WTC11 (cell line): ENCODE data around the gene SDHC. TPM values are rescaled to one million over a fixed set of nuclear protein-coding genes. Genes with fewer than 3 reads are reported as not detected.

ENCODE experiments used
- ATAC-seq: fragments of 200-7000 bp; cut with Tn5 transposase; 2 replicates; pipeline ENCODE4 v1.10.0; 2021; ENCODE audit warnings: mild to moderate bottlenecking, moderate library complexity
- CTCF ChIA-PET: fragments of 300-600 bp; sonication (Branson Sonifier 250); formaldehyde crosslinking; loops from one replicate; lab custom pipeline; 2021; ENCODE audit warnings: antibody characterized with exemption; lab: Charles Lee
- POLR2A ChIA-PET: fragments of 350-600 bp; sonication (Branson Sonifier 250); formaldehyde crosslinking; loops from one replicate; lab custom pipeline; 2021; ENCODE audit warnings: antibody characterized with exemption; lab: Charles Lee
- DNase-seq: peaks from one replicate; pipeline ENCODE4 v3.0.0; 2021; ENCODE audit warnings: low spot score
- H3K27ac Mint-ChIP-seq: 2 replicates; pipeline ENCODE4 v1.8.0; 2021; ENCODE audit warnings: mixed read lengths
- H3K27me3 Mint-ChIP-seq: 2 replicates; pipeline ENCODE4 v1.8.0; 2021; ENCODE audit warnings: low read depth, mild to moderate bottlenecking, moderate library complexity, mixed read lengths
- H3K36me3 Mint-ChIP-seq: 2 replicates; pipeline ENCODE4 v1.8.0; 2021; ENCODE audit warnings: mixed read lengths
- H3K4me1 Mint-ChIP-seq: 2 replicates; pipeline ENCODE4 v1.8.0; 2022; ENCODE audit warnings: mixed read lengths
- H3K4me3 Mint-ChIP-seq: 2 replicates; pipeline ENCODE4 v1.8.0; 2021; ENCODE audit warnings: mild to moderate bottlenecking, moderate library complexity, mixed read lengths
- H3K9me3 Mint-ChIP-seq: 2 replicates; pipeline ENCODE4 v1.8.0; 2021; ENCODE audit warnings: mixed read lengths
- CREB1 ChIP-seq: sonication (generic); formaldehyde crosslinking; IDR thresholded peaks from 2 replicates; pipeline ENCODE4 v1.8.0; 2023; ENCODE audit warnings: mild to moderate bottlenecking, missing genetic modification reagents
- NFE2L1 ChIP-seq: sonication (generic); formaldehyde crosslinking; IDR thresholded peaks from 2 replicates; pipeline ENCODE4 v1.8.1; 2023; ENCODE audit warnings: missing genetic modification reagents
- NFYB ChIP-seq: sonication (generic); formaldehyde crosslinking; conservative IDR thresholded peaks from 2 replicates; pipeline ENCODE4 v1.8.0; 2022; ENCODE audit warnings: low read depth, missing genetic modification reagents
- OVOL2 ChIP-seq: fragments of 250-450 bp; sonication (Bioruptor Pico); IDR thresholded peaks from 2 replicates; pipeline ENCODE4 v1.9.0; 2021; ENCODE audit warnings: mild to moderate bottlenecking, borderline replicate concordance
- TEAD4 ChIP-seq: sonication (generic); formaldehyde crosslinking; IDR thresholded peaks from 2 replicates; pipeline ENCODE4 v1.8.0; 2022; ENCODE audit warnings: mild to moderate bottlenecking, missing genetic modification reagents
- ZNF219 ChIP-seq: sonication (generic); formaldehyde crosslinking; IDR thresholded peaks from 2 replicates; pipeline ENCODE4 v1.8.0; 2023; ENCODE audit warnings: missing genetic modification reagents, mild to moderate bottlenecking, borderline replicate concordance
- ZNF232 ChIP-seq: sonication (generic); formaldehyde crosslinking; IDR thresholded peaks from 2 replicates; pipeline ENCODE4 v1.8.0; 2022; ENCODE audit warnings: mild to moderate bottlenecking, missing genetic modification reagents
- ZNF416 ChIP-seq: fragments of 250-450 bp; sonication (Bioruptor Pico); IDR thresholded peaks from 2 replicates; pipeline ENCODE4 v1.9.0; 2021; ENCODE audit warnings: mild to moderate bottlenecking, inconsistent platforms
- ZNF423 ChIP-seq: fragments of 250-450 bp; sonication (Bioruptor Pico); IDR thresholded peaks from 2 replicates; pipeline ENCODE4 v2.1.2; 2022; ENCODE audit warnings: mild to moderate bottlenecking, moderate library complexity
- total RNA-seq: library from RNA; stranded (reverse); gene quantifications from 3 replicates; pipeline ENCODE4 v1.2.3, GENCODE V29; 2021
- TF ChIP-seq, protein P1 (sequence below): fragments of 250-450 bp; sonication (Bioruptor Pico); IDR thresholded peaks from 2 replicates; pipeline ENCODE4 v2.1.2; 2022; ENCODE audit warnings: mild to moderate bottlenecking, moderate library complexity
- TF ChIP-seq, protein P2 (sequence below): sonication (generic); formaldehyde crosslinking; IDR thresholded peaks from 2 replicates; pipeline ENCODE4 v1.8.1; 2023; ENCODE audit warnings: mild to moderate bottlenecking, missing genetic modification reagents, moderate library complexity
- TF ChIP-seq, protein P3 (sequence below): sonication (generic); formaldehyde crosslinking; IDR thresholded peaks from 2 replicates; pipeline ENCODE4 v1.8.0; 2022; ENCODE audit warnings: mild to moderate bottlenecking, missing genetic modification reagents
- TF ChIP-seq, protein P4 (sequence below): sonication (generic); formaldehyde crosslinking; IDR thresholded peaks from 2 replicates; pipeline ENCODE4 v1.8.1; 2022; ENCODE audit warnings: low read depth, mild to moderate bottlenecking, moderate library complexity, missing genetic modification reagents, borderline replicate concordance
- TF ChIP-seq, protein P5 (sequence below): fragments of 250-450 bp; sonication (Bioruptor Pico); IDR thresholded peaks from 2 replicates; pipeline ENCODE4 v1.9.0; 2021; ENCODE audit warnings: mild to moderate bottlenecking, borderline replicate concordance
- TF ChIP-seq, protein P6 (sequence below): fragments of 250-450 bp; sonication (Bioruptor Pico); IDR thresholded peaks from 2 replicates; pipeline ENCODE4 v1.9.0; 2021; ENCODE audit warnings: moderate library complexity, mild to moderate bottlenecking, inconsistent platforms, borderline replicate concordance

SDHC gene
- total RNA-seq, 1 experiment from 2014 or later, result 193 TPM

DNA sequence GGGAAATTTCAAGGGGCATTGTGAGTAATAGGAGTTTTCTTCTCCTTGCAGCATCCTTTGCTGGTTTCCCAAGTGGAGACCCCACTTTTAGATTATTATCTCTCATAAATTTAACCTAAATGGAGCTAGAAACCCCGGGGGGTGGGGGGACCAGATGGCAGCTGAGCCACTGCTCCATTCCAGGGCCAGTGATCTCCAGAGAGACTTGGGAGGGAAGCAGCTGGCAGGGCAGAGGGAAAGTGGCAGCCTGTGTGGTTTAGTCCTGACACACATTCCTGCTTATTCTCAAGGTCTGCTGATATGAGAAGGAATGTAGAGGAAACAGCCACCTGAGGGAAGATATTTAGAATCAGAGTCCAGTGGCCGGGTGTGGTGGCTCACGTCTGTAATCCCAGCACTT, 39.3 kb upstream of the SDHC start:
- H3K4me3 Mint-ChIP-seq, result no peak overlapping the region
- H3K4me1 Mint-ChIP-seq, result no peaks in the 10 kb centered on the region
- DNase-seq, result no peak
- POLR2A ChIA-PET, result no interaction called here
- CTCF ChIA-PET, result interaction anchor here (1.1 kb wide), 1 partner anchor 16 kb away, joined by 7 read pairs; the partner anchor contains the start of gene PCP4L1
- H3K27ac Mint-ChIP-seq, result no peak overlapping the region
- ATAC-seq, result no peak
- H3K9me3 Mint-ChIP-seq, result no peaks in the 10 kb centered on the region
- no peaks in the 10 kb centered on the region for H3K36me3 Mint-ChIP-seq
- peaks cover 9% of the 10 kb centered on the region for H3K27me3 Mint-ChIP-seq
- TF ChIP-seq ZNF423 (CRISPR knock-in tag) (no peak), TEAD4 (no peak), NFYB (no peak), CREB1 (CRISPR knock-in tag) (no peak), ZNF219 (CRISPR knock-in tag) (no peak)
- TF ChIP-seq, protein P1, sequence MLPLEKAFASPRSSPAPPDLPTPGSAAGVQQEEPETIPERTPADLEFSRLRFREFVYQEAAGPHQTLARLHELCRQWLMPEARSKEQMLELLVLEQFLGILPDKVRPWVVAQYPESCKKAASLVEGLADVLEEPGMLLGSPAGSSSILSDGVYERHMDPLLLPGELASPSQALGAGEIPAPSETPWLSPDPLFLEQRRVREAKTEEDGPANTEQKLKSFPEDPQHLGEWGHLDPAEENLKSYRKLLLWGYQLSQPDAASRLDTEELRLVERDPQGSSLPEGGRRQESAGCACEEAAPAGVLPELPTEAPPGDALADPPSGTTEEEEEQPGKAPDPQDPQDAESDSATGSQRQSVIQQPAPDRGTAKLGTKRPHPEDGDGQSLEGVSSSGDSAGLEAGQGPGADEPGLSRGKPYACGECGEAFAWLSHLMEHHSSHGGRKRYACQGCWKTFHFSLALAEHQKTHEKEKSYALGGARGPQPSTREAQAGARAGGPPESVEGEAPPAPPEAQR, result no peak

DNA sequence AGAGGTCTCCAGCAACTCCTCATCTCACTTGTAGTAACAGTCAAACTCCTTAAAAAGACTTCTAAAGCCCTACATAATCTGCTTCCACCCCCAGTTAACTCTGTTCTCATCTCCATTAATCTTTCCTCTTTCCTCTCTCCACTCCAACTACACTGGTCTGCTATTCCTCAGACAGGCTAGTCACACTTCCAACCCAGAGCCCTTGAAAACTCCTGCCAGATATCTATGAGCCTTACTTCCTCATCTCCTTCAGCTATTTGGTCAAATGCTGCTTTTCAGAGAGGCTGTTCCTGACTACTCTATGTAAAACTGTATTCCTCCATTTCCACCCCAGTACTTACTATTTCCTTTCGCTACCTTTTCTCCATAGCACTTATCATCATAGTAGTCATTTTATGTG, 31.2 kb upstream of the SDHC start:
- H3K36me3 Mint-ChIP-seq, result peaks cover 7% of the 10 kb centered on the region
- no peak overlapping the region for H3K4me3 Mint-ChIP-seq
- CTCF ChIA-PET, result interaction anchor here (0.9 kb wide), 1 partner anchor 23 kb away, joined by 3 read pairs; no protein-coding TSS in a partner anchor
- H3K27me3 Mint-ChIP-seq, result peaks cover 14% of the 10 kb centered on the region
- H3K27ac Mint-ChIP-seq, result no peak overlapping the region
- ATAC-seq (no peak), DNase-seq (no peak)
- peaks cover 8% of the 10 kb centered on the region for H3K9me3 Mint-ChIP-seq
- POLR2A ChIA-PET, result no interaction called here
- TF ChIP-seq, protein P2, sequence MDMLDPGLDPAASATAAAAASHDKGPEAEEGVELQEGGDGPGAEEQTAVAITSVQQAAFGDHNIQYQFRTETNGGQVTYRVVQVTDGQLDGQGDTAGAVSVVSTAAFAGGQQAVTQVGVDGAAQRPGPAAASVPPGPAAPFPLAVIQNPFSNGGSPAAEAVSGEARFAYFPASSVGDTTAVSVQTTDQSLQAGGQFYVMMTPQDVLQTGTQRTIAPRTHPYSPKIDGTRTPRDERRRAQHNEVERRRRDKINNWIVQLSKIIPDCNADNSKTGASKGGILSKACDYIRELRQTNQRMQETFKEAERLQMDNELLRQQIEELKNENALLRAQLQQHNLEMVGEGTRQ, result no peak
- no peak for TF ChIP-seq ZNF416 (CRISPR knock-in tag)
- TF ChIP-seq, protein P3, sequence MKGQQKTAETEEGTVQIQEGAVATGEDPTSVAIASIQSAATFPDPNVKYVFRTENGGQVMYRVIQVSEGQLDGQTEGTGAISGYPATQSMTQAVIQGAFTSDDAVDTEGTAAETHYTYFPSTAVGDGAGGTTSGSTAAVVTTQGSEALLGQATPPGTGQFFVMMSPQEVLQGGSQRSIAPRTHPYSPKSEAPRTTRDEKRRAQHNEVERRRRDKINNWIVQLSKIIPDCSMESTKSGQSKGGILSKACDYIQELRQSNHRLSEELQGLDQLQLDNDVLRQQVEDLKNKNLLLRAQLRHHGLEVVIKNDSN (CRISPR knock-in tag), result no peak
- TF ChIP-seq, protein P4, sequence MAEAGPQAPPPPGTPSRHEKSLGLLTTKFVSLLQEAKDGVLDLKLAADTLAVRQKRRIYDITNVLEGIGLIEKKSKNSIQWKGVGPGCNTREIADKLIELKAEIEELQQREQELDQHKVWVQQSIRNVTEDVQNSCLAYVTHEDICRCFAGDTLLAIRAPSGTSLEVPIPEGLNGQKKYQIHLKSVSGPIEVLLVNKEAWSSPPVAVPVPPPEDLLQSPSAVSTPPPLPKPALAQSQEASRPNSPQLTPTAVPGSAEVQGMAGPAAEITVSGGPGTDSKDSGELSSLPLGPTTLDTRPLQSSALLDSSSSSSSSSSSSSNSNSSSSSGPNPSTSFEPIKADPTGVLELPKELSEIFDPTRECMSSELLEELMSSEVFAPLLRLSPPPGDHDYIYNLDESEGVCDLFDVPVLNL (CRISPR knock-in tag), result no peak
- TF ChIP-seq, protein P5, sequence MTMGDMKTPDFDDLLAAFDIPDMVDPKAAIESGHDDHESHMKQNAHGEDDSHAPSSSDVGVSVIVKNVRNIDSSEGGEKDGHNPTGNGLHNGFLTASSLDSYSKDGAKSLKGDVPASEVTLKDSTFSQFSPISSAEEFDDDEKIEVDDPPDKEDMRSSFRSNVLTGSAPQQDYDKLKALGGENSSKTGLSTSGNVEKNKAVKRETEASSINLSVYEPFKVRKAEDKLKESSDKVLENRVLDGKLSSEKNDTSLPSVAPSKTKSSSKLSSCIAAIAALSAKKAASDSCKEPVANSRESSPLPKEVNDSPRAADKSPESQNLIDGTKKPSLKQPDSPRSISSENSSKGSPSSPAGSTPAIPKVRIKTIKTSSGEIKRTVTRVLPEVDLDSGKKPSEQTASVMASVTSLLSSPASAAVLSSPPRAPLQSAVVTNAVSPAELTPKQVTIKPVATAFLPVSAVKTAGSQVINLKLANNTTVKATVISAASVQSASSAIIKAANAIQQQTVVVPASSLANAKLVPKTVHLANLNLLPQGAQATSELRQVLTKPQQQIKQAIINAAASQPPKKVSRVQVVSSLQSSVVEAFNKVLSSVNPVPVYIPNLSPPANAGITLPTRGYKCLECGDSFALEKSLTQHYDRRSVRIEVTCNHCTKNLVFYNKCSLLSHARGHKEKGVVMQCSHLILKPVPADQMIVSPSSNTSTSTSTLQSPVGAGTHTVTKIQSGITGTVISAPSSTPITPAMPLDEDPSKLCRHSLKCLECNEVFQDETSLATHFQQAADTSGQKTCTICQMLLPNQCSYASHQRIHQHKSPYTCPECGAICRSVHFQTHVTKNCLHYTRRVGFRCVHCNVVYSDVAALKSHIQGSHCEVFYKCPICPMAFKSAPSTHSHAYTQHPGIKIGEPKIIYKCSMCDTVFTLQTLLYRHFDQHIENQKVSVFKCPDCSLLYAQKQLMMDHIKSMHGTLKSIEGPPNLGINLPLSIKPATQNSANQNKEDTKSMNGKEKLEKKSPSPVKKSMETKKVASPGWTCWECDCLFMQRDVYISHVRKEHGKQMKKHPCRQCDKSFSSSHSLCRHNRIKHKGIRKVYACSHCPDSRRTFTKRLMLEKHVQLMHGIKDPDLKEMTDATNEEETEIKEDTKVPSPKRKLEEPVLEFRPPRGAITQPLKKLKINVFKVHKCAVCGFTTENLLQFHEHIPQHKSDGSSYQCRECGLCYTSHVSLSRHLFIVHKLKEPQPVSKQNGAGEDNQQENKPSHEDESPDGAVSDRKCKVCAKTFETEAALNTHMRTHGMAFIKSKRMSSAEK (CRISPR knock-in tag), result no peak
- no peak for TF ChIP-seq OVOL2
- TF ChIP-seq ZNF232 (CRISPR knock-in tag), result no peak
- no peak for TF ChIP-seq NFE2L1 (CRISPR knock-in tag)
- TF ChIP-seq, protein P6, sequence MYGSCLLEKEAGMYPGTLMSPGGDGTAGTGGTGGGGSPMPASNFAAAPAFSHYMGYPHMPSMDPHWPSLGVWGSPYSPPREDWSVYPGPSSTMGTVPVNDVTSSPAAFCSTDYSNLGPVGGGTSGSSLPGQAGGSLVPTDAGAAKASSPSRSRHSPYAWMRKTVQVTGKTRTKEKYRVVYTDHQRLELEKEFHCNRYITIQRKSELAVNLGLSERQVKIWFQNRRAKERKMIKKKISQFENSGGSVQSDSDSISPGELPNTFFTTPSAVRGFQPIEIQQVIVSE, result no peak
- H3K4me1 Mint-ChIP-seq, result peaks cover 12% of the 10 kb centered on the region
